Glomerular visceral epithelial cell (primary cell): ENCODE measurements around the gene POLR3C.
A peak's percentile ranks its signal among the peaks of the same experiment; 100 is the strongest.
"Not testable (repeated sequence)": the region's sequence is repeated elsewhere in the genome, so short reads cannot be mapped to it uniquely, and the experiment has no call there.

Experiments
- DNase-seq: peaks from one replicate; pipeline ENCODE4 v3.0.0-alpha.2; 2016; ENCODE audit errors: extremely low spot score

Gene POLR3C

DNA sequence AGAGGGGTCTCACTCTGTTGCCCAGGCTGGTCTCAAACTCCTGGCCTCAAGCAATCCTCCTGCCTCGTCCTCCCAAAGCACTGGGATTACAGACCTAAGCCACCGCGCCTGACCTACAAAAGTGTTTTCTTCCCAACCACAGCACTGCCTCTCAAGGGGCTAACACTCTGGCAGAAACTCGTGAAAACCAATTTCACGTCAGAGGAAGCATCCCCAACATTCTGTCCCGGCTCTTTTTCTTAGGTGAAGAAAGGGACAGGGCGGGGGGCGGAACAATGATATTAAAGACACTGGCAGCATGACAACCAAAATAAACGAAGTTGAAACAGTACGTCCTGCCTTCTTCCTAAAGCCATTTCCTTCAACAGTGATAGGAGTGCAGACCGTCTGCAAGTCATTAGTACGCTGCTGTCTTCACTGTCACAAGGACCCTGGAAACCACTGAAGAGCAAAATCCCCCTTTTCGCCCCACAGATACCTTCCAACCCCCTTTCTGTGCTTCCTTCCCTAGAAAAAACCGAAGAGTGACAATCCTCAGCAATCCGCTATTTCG, 1.1 kb upstream of the POLR3C start:
- not testable (repeated sequence) for DNase-seq

DNA sequence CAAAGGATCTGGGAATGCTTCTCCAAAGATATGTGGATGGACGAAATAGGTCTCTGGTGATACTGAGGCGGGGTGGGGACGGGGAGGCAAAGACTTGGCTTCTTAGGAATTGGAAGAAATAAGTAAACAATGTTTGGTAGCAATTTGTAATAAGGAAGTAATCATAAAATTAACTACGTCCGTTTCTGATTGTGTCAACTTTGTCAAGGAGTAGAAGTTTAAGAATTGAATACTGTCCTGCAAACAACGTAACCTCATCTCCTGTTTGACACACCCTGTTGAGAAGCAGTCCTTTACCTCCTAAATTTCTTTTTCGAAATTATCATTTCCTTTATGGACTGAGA, 471 bp downstream of the POLR3C start:
- no peak for DNase-seq

DNA sequence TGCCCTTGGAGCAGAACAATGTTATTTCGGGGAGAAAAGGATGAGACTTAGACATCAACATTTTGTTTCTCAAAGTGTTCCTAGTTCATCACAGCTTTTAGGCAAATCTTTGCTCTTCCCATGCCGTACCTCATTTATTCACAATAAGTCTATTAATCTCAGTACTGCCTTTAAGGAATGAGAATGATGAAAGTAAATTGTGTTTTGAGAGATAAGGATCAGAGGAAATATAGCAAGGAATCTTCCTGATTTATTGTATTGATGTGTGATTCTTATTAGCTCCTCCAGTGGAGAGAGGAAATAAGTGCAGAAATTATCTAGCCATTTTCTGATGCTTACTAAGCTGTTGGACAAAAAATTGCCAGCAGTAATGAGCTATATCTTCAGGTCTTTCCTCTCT, 2.0 kb downstream of the POLR3C start:
- DNase-seq, result no peak

DNA sequence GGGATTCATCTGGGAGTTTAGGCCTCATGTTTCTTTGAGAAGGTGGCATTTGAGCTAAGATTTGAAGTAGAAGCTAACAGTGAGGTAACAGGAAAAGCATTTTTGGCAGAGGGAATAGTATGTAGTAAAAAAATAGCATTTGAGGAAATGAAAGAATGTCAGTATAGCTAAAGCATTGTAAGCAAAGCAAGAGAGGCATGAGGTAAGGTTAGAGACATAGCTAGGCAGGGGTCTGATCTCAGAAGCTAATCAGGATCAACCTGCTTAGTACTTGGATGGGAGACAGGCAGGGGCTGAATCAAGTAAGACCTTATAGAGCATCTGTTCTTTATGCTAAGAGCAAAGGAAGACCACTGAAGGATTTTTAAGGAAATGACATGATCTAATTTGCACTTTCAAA, 4.0 kb downstream of the POLR3C start:
- DNase-seq, result no peak

- DNase-seq, result no peak
Measured at GRCh38 chr1:145828367-145829026, 4.5 kb downstream of the POLR3C start.

DNA sequence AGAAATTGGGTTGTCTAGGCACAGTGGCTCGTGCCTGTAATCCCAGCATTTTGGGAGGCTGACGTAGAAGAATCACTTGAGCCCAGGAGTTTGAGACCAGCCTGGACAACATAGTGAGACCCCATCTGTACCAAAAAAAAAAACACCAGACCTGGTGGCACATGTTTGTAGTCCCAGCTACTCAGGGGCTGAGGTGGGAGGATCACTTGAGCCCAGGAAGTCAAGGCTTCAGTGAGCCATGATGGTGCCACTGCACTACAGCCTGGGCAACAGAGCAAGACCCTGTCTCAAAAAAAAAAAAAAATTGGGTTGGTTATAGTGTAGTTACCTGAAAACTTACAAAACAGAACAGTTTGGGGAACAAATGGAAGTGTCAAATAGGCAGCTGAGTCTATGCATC, 6.8 kb downstream of the POLR3C start:
- not testable (repeated sequence) for DNase-seq

- DNase-seq, result no peak
Measured at GRCh38 chr1:145837656-145838055, 13.7 kb downstream of the POLR3C start.

- no peak for DNase-seq
Measured at GRCh38 chr1:145843031-145843430, 19.0 kb downstream of the POLR3C start.

DNA sequence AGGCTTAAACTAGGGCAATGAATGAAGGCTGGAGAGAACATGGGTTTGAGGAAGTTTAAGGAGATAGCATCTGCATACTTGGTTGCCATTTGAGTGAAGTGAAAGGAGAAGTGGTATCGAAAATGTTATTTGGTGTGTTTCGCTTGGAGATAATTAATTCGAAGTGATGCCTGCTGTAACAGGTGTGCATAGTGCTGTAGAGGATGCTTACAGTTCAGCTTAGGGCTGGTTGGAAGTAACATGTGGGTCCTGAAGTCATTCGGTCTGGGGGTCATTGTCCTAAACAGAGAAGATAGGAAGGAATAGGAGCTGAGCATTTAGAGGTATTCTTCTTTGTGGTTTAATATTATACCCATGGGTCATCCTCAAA, 21.1 kb downstream of the POLR3C start:
- DNase-seq, result no peak

DNA sequence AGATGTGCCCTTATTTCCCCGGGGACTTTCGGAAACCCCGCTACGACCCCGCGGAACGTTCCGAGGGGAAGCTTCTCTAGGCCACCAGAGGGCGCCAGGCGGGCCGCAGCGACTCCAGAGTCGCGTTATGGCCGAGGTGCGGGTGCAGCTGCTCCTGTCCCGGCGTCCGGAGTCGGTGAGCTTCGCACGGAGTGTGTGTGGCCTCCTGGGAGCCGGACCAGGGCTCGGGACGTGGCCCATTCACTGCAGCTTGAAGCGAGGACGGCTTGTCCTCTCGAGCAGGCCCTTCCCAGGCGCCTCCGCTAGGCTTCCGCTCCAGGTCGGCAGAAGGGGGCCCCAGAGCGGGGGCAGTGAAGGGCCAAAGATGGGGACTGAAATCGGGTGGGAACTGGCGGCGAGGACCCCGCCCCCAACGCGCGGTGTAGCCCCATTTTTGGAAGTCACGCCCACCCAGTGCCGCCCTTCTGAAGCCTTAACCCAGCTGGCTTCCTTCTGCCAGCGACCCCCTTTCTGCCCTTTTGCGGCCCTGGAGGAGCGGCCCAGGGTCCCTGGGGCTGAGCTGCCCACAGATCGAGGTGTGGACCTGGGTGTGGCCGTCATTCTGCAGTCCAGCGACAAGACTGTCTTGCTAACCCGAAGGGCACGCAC, 21.6 kb downstream of the POLR3C start, which contains the start of gene NUDT17:
Gene NUDT17, plus strand, starts transcription at position 117 of the 648 bp plus-strand sequence. Its CDS starts 11 bp downstream, at position 128.
- DNase-seq, result peak; percentile 80

- DNase-seq, result peak; percentile 23
Measured at GRCh38 chr1:145846201-145846612, 22.2 kb downstream of the POLR3C start.

DNA sequence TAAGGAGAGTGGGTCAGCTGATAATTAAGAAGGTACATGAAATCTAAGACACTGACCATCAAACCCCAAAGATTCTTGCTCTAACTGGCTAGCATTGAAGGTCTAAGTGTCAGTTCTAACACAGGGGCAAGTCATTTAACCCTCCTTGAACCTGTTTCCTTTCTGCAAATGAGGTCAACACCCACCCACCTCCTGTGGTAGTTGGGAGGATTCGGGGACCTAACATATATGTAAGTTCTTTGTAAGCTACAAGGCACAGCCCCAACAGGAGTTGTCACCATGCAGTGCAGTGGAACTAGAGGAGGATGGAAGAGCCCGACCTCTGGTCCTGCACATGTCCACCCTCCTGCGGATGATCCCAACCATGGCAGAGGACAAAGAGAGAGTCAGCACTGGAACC, 23.8 kb downstream of the POLR3C start:
- no peak for DNase-seq

- peak; percentile 77 for DNase-seq
Measured at GRCh38 chr1:145849356-145850160, 25.6 kb downstream of the POLR3C start.

DNA sequence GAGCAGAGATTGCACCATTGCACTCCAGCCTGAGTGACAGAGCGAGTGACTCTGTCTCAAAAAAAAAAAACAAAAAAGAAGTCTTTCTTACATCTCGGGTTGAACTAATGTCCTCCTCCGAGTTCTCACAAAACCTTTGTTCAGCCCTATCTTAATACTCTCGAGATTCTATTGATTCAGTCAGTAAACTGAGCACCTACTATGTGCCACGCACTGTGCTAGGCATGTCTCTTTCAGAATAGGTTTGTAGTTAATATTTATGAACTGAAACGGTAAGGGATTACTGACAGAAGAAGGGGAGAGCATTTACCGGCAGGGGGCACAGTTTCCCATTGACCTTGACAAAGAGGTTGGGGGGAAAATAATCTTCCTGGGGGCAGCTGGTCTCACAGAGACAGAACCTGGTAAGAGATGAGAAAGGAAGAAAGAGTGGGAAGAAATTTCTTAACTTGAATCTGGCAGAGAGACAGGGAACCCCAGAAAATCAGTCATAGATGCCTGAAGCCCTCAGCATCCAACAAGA, 31.5 kb downstream of the POLR3C start:
- no peak for DNase-seq

GRCh38 chr1:145857170-145857569, 33.2 kb downstream of the POLR3C start:
- DNase-seq, result no peak

DNA sequence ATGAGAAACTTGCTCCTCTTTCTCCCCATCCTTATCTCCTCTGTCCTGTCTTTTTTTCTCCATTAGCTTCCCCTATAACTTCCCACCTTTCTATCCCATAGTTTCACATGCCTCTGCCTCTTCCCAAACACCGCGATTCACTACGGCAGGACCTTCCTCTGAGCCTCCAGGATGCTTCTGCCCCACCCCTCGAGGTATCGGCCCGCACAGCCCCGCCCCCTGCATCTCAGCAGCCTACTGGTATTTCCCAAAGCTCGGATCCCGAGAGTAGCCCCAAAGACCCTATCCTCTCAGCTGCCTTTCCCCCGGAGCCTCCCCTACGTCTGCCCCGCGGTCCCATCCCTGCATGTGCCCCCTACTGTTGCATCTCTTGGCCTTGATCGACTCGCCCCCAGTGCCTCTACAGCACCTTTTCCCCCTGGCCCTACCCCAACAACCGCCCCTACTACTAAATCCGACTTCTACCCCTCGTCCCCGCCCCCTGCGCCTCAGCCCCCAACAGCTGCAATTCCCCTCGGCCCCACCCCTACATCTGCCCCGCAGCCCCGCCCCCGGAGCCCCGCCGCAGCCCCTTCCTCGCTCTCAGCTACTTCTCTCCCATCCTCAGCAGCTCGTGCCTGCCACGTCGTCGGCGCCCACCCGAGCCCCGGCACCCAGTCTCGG, 34.4 kb downstream of the POLR3C start:
- DNase-seq, result peak; percentile 56

DNA sequence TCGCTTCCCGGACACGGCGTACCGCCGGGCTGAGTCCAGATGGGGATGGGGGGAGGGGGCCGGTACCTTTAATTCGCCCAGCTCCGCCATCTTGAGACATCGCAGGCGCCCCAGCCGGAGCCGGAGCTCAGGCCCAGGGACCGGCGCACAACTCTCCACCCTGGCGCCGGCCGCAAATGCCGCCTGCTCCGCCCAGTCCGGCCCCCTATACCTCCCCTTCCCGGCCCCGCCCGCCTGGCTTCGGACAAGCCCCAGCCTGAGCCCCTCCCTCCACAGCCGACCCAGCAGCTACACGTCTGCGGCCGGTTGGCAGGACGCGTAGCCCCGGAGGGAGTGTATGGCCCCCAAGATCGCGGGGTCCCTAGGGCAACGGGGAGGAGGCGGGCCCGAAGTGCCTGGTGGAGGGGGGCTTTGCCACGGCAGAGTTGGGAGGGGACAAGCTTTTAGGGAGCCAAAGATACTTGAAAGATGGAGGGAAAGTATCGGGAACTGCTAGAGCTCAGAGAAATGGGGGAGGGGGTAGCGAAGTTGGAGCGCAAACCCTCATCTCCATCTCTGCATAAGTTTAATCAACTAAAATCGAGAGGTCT, 35.0 kb downstream of the POLR3C start, which contains the start of gene PIAS3:
Gene PIAS3, minus strand, starts transcription at position 181 of the 590 bp plus-strand sequence. Its CDS starts 91 bp downstream, at position 90.
- peak; percentile 96 for DNase-seq

DNA sequence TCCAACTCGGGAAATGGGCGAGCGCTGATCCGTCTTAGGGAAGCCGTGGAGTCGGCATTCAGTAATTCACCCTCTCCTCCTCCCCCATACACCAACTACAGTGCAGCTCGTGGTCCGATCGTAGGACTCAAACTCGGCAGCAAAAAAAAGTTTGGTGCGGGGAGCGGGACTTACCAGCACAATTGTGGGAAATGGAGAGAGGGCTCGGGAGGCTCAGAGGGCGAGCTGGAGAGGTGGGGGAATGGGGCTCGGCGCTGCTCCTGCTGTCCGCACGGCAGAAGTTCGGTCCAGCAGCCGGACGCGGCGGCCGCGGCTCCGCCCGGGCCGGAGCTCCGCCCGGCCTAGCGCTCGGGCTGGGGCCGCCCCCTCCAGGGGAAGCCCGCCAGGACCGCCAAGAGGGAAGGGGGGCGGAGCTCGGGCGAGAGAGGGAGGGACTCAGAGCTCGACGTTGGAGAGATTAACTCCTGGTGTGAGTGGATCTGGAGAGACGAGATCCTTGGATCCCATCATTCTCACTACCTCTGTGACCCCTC, 35.6 kb downstream of the POLR3C start:
- peak; percentile 92 for DNase-seq

GRCh38 chr1:145863282-145864018, 39.5 kb downstream of the POLR3C start:
- DNase-seq, result no peak

DNA sequence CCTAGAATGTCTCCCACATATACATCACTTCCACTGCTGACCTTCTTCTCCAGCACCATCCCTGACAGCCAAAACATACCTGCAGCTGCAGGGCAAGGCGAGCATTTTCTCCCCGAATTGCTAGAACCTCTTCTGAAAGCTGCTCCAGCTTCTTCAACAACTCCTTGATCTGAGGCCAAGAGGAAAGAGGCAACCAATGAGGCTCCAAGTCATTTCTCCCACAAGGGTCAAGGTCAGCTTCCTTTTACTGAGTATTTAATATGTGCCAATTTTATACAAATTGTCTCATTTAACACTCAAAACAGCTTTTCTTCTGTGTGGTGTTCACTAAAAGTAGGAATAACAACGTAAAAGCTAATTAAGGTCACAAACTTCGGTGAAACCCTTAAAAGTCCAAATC, 44.2 kb downstream of the POLR3C start:
- no peak for DNase-seq
